ENCODE data around the gene ARL16.

GRCh38 chr17:81715107-81715871 lies 31.7 kb upstream of the ARL16 start:
- TF ChIP-seq, protein P1, sequence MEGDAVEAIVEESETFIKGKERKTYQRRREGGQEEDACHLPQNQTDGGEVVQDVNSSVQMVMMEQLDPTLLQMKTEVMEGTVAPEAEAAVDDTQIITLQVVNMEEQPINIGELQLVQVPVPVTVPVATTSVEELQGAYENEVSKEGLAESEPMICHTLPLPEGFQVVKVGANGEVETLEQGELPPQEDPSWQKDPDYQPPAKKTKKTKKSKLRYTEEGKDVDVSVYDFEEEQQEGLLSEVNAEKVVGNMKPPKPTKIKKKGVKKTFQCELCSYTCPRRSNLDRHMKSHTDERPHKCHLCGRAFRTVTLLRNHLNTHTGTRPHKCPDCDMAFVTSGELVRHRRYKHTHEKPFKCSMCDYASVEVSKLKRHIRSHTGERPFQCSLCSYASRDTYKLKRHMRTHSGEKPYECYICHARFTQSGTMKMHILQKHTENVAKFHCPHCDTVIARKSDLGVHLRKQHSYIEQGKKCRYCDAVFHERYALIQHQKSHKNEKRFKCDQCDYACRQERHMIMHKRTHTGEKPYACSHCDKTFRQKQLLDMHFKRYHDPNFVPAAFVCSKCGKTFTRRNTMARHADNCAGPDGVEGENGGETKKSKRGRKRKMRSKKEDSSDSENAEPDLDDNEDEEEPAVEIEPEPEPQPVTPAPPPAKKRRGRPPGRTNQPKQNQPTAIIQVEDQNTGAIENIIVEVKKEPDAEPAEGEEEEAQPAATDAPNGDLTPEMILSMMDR (IDR thresholded peaks at IDR 0.05): no peak
- TF ChIP-seq ZFX (IDR thresholded peaks at IDR 0.05; ENCODE audit: borderline replicate concordance): no peak

All from 22Rv1 (cell line).